Activated naive CD4-positive, alpha-beta T cell (primary cell): ENCODE measurements around the gene TMEM250.

Experiments
- DNase-seq, 4 experiments: peaks; one replicate each; lab custom pipeline; 2025; lab: John Stamatoyannopoulos, UW

TMEM250 gene

GRCh38 chr9:136093995-136094881 is 24.4 kb downstream of the TMEM250 start:
- DNase-seq: peak in 2 of 4 experiments; percentile 51 to 52

GRCh38 chr9:136093346-136093986 is 25.2 kb downstream of the TMEM250 start:
- DNase-seq: no peak

- DNase-seq: no peak
These were observed 25.9 kb downstream of the TMEM250 start for GRCh38 chr9:136092741-136093140.

- no peak for DNase-seq
These were observed 26.4 kb downstream of the TMEM250 start for GRCh38 chr9:136092353-136092650.

GRCh38 chr9:136091582-136092352 is 26.9 kb downstream of the TMEM250 start:
- DNase-seq: no peak

GRCh38 chr9:136090768-136091581 is 27.7 kb downstream of the TMEM250 start:
- DNase-seq: no peak

- DNase-seq: no peak
These were observed 28.5 kb downstream of the TMEM250 start for GRCh38 chr9:136090056-136090735.

- DNase-seq: no peak
These were observed 29.0 kb downstream of the TMEM250 start for GRCh38 chr9:136089697-136090045.

GRCh38 chr9:136088939-136089696 is 29.6 kb downstream of the TMEM250 start:
- DNase-seq: no peak

- DNase-seq: no peak
These were observed 30.2 kb downstream of the TMEM250 start for GRCh38 chr9:136088481-136088938.

- no peak for DNase-seq
These were observed 30.8 kb downstream of the TMEM250 start for GRCh38 chr9:136087741-136088480.

- DNase-seq: no peak
These were observed 31.5 kb downstream of the TMEM250 start for GRCh38 chr9:136086951-136087740.

- DNase-seq: no peak
These were observed 32.3 kb downstream of the TMEM250 start for GRCh38 chr9:136086213-136086881.

- no peak for DNase-seq
These were observed 32.9 kb downstream of the TMEM250 start for GRCh38 chr9:136085815-136086212.

- DNase-seq: no peak
These were observed 34.4 kb downstream of the TMEM250 start for GRCh38 chr9:136084063-136084944.

- no peak for DNase-seq
These were observed 35.1 kb downstream of the TMEM250 start for GRCh38 chr9:136083558-136084062.
